GM19372 (cell line): ENCODE measurements around the gene TSPAN5.
A peak's percentile ranks its signal among the peaks of the same experiment; 100 is the strongest.
"Not testable (repeated sequence)": the region's sequence is repeated elsewhere in the genome, so short reads cannot be mapped to it uniquely, and the experiment has no call there.

ENCODE experiments used
- ATAC-seq: cut with Tn5 transposase; IDR thresholded peaks from one replicate; pipeline ENCODE4 v1.9.1; 2021; ENCODE audit warnings: mild to moderate bottlenecking, low read depth, moderate library complexity; ENCODE audit not compliant: unreplicated experiment

Gene TSPAN5

DNA sequence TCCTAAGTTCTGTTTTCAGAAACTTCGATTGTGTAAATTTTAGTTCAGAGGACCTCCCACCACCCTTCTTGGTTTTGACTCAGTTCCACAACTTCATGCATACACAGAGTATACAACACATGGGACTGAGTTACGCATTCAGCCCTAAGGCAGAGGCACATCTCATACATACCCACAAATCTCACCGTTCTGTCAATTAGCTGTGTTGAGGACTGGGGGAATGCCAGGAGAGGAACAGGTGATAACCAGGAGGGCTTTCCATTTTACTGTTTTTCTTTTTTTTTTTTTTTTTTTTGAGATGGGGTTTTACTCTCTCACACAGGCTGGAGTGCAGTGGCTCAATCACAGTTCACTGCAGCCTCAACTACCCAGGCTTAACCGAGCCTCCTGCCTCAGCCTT, 150.2 kb downstream of the TSPAN5 start:
- no peak for ATAC-seq

DNA sequence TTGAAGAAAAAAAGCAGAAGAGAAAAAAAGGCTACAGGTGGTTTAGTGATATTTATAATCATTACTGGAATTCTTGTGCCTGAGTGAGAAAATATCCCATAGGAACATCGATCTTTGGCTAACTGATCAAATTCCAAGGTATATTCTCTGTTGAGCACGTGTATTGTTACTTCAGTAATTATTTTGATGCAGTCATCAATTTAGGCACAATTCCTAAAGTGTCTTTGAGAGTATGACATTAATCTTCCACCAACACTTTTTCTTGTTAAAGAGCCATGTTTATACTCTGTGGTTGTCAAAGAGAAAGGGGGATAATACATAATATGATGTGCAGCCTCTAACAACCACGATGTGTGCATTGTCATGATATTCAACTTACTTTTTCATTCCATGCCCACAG, 151.1 kb downstream of the TSPAN5 start:
- ATAC-seq = no peak

DNA sequence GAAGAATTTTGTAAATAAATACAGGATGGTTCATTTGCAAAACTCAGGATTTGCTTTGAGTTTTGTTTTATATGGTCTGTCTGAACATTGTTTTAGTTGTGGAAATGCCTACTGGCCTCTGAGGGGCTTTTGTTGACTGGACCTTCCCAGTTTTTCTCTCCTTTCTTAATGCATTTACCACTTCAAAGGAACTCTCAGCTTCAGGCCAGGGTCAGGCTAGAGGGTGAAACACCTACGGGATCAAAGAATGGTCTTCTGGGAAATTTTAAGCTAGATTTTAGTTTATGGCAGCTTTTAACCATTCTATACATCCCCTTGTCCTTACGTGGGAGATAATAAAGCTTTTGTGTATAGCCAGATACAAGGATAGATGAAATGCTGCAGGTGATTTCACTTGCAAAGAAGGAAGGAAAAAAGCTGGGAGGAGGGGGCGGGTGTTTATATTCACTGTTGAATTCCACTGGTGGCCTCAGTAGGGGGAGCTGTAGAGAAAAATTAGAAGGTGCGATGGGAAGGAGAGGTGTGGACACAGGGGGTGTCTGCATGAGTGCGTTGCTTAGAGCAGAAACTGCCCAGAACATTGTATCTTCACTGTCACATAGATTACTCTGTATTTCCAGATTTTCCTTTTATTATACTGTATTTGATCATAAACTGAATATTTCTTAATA, 151.8 kb downstream of the TSPAN5 start:
- no peak for ATAC-seq

DNA sequence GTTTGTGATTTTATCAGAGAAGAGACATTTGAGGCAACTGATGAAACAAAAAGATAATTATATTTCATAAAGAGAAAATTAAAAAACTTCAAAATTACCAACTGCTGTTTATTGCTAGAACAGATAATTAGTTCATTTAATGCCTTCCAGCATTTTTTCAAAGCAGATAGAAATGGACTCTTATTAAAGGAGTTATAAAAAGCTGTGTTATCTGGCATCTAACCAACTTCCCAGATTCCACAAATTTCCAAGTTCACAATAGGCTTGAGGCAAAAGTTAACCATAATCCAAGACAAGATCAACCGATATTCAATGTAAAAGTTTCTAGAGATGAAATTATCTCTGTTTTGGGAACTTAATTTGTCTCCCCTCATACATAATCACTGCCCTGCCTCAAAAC, 152.4 kb downstream of the TSPAN5 start:
- no peak for ATAC-seq

DNA sequence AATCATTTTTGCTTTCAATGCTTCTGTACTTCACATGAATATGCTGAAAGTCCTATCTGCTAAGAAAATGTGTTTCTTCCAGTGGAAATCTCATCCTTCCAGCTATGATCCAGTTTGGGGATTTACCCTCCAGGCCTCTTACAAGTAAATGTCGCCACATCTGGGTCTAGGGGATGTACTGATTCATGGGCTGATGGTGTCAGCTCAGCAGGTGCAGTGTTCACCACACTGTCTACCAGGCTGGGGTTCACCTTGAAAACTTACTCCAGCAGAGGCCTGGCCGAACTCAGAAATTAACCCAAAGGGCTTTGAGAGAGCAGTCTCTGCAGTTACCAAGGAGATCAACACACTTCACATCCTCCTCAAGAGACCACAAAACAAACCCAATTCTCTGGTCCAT, 154.3 kb downstream of the TSPAN5 start:
- ATAC-seq = no peak

DNA sequence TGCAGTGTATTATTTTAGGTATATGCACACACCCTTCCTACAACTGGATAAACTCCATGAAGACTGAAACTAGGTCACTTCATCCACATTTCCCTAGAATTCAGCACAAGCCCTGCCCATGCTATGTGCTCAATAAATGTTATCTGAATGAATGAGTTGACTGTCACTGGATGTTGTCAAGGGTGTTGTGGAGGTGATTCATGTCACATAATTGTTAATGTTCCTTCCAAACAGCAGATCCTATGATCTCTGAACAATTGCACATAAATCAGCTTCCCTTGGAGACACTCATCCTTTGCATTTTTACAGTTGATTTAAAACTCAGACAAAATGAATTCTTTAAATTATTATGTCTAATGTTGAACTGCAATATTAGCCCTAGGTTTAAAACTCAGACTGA, 154.7 kb downstream of the TSPAN5 start:
- ATAC-seq = no peak

DNA sequence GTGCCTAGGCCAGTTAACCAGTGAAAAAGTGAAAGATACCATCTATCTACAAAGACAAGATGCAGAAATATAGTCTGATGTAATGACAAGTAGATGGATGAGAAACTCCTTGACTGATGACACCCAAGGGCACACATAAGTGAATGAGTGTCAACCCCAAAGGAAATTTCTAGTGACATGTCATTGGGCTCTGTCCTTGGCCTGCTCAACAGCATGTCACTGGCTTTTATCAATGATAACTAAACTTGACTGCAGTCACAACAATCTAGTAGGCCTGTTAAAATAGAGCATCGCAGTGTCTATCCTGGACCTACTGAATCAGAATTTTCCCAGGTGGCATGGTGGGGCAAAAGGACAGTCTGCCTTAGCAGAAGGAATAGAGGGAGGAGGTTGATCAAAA, 155.8 kb downstream of the TSPAN5 start:
- no peak for ATAC-seq

DNA sequence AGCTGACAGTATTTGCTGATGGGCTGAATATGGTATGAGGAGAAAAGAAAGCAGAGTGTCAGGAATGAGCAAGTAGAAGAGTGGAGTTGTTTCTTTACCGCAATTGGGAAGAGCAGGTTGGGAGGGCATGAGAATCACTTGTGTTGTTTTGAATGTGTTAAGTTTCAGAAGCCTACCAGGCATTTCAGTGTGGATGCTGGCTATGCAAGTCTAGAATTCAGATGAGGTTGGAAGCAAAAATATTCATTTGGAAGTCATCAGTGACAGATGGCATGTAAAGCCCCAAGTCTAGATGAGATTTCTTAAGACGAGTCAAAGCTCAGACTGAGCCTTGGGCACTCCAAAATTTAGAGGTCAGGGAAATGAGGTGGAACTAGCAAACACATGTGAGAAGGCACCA, 156.4 kb downstream of the TSPAN5 start:
- ATAC-seq = no peak

DNA sequence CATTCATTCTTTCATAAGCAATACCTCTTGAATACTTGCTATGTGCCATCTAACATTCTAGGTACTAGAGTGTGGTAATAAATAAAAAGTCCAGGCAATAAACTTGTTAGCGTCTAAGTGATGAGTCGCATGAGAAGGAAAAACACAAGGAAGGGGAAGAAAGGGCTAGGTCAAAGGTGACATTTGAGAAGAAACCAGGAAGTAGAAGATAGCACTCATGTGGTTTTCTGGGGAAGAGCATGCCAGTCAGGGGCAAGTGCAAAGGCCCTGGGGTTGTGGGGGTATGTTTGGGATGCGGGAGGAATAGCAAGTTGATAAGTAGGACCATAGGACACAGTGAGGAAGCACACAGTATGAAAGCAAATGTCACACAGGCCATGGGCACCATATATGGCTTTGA, 157.0 kb downstream of the TSPAN5 start:
- ATAC-seq = no peak

DNA sequence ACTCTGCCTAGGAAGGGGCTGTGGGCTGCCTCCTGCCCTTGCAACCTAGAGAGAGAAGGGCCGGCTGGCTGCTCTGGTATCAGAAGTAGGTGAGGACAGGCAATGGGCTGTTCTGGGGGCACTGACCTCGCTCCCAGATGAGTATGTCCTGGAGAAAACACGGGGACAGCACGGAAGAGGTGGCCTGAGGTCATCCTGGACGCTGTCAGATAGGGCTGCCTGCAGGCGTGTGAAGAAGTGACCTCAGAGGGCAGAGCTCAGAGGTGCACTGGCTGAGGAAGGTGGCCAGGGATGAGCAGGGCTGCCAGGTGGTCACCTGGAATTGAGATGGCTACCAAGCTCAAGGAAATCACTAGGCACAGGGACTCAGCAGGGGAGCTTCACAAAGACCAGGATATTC, 159.6 kb downstream of the TSPAN5 start:
- no peak for ATAC-seq

DNA sequence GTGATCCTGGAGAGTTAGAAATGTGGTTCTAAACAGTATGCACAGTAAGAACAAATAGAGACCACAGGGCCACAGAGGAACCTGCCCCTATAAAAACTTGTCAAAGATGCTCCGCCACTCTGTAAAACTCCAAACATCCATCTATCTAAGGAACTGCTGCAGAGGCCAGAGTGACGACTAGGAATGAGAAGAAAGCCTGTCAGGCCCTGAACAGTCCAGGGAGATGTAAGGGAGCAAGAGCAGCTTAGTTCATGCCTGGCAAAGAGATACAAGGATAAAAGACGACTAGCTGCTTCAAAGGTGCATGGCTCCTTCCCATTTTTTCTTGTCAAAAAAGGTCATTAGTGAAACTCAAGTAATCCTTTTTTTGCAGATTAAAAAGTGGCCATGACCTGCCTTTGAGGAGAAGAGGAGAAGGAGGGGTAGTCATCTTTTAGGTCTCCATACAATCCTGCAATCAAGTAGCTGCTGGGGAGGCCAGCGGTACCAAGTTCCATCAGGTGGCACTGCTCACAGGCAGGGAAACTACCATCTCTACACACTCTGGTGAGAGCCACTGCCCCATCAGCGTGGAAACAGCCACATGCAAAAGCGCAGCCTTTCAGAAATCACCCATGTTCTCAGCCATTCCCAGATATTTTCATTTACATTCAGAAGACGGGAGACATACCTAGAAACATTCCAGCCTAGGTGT, 162.1 kb downstream of the TSPAN5 start:
- no peak for ATAC-seq

DNA sequence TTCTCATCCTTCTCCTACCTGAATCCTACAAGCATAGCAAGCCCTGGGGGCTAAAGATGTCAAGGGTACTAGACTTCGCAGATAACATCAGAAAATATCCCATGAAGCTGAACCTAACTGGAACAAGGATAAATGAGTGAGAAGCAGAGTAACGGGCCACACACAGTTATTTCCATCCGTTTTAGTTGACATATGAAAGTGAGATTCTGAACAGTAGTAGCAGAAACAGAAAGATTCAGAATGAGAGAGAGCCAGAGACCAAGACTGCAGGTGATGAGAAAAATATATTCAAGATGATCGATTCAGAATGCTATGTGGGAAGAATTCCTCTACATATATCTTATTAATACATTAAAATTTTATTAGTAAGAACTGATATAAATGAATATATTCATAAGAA, 165.1 kb downstream of the TSPAN5 start:
- peak; percentile 86 for ATAC-seq

DNA sequence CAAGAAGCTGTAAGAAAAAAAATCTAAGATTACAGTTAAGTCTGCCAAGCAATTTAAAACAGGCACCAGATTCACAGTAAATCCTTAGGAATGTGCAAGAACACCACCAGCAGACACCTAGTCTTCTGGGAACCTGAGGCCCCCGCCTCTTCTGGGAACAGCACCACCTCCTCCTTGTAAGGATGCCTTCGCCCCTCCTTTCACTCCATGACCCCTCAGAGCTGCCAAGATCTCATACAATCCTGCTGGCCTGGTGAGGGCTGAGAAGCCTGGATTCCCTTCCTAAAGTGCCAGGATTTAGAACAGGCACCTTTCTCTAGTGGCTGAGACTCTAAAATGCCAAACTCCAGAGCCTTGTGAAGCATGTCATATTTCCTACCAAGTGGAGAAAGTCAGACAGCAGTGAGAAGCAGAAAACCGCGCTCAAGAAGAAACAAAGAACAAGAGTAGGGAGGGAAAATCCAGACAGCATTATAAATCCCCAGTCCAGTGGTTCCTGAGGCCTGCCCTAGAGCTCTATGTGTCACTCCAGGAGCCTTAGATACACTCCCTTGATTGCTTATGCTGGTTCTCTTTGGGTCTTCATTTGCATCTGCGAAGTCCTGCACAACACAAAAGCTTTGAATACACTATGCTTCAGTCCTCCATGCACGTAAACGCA, 166.4 kb downstream of the TSPAN5 start:
- ATAC-seq = no peak

DNA sequence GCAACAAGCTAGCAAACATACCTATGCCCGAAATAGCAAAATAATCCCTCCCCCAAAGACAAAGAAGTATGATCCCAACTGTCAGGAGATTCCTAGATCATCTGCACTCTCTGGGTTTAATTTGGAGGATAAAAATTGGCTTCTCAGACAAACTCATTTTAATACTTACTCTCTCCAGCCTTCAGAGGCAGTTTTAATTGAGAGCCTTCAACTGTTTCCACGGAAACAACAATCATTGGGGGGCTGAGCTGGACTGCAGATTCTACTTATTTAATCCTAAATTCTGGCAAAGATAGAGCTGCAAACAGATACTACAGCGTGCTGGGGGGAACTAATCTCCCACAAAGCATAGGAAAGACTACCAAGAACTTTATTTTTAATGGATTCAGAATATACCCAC, 168.2 kb downstream of the TSPAN5 start:
- ATAC-seq = no peak

DNA sequence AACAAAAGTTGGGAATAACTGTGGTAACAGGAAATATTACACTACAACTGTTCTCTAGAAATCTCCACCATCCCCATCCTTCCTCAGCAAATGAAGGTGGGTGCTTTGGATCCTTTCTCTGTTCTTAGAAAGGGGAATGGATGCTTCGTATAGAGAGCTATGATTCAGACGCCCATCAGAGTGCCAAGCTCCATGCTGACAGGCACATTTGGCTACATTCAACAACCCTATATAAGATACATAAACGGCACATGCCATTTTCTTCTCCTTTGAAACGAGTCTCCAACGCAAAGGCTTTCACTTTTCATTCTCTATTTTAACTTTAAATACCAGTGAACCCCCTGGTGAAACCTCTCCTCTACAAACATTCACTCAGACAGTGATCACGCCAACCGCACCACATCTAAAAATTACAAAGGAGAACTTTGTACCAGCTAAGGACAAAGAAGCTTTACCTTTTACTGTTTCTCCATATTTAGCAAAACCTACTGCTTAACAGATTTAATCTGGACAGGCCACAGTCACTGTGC, 172.5 kb downstream of the TSPAN5 start:
- ATAC-seq = no peak

DNA sequence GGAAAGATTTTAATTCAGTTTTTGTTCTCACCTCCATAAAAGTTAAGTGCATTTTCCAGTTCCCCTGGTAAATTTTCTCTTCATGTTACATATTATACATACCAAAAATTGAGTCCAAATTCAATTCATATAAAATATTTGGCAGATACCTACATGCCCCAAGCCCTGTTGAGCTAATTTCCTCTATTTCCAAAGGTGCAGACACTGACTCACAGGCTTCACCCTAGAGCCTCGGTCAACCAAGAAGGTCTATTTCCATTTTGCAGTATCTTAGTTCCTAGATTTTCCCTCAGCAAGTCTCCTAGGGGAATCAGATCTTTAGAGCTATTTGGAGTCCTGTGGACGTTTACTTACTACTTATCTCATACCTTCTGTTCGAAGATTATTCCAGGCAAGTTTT, 174.4 kb downstream of the TSPAN5 start:
- no peak for ATAC-seq

DNA sequence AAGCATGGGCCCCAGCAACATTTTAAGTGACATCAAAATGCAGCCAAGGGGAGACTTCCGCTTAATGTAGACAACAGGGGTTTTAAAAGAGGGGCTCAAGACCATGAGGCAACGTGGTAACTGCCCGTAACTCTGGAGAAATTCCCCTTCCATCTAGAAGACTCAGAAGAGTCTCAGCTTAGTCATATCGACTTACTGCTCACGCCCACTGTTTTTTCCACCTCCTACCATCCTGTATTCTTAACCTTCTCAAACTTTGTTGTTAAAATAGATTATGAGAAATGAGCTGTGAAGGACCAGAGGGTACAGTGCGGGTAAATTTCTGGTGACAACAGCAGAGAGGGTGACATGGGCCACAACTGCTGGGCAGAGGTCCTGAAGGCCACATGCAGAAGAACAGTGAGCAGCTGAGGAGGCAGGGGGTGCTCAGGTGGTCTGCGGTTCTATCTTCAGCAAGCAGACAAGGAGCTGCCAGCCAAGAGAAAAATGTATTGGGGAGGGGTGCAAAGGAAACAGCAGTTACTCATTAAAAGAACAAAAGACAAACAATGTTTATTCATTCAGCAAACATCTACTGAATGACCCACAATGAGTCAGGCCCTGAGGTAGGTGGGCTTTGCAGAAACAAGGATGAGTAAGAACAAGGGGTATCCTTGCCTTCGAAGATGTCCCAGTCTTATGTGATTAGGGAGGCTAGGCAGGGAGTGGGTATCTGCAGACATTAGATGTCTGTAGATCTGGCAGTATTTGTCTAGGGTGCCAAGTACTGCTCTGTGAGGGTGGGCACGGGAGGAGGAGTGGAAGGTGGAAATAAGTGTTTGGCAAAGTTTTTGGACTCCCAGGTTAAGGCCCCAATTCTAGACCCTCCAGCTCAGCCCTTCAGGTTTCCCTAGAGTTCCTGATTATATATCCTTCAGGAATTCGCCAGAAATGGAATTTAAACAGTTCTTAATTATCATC, 175.3 kb downstream of the TSPAN5 start:
- ATAC-seq = peak; percentile 85

DNA sequence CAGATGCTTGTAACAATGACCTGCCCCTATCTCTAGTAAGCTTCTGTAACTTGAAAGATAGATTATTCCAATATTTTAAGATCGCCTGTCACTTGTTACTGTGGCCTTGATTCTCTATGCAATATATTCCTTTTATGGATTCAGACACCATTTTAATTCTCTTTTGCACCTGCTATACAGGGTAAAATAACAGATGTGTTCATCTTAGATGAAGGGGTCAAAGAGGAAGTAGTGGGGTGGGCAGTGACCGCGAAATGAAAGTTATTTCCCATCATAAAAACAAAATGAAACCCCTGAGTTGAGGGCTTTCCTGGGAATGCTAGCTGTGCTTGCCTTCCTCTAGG, 175.9 kb downstream of the TSPAN5 start:
- peak; percentile 21 for ATAC-seq

DNA sequence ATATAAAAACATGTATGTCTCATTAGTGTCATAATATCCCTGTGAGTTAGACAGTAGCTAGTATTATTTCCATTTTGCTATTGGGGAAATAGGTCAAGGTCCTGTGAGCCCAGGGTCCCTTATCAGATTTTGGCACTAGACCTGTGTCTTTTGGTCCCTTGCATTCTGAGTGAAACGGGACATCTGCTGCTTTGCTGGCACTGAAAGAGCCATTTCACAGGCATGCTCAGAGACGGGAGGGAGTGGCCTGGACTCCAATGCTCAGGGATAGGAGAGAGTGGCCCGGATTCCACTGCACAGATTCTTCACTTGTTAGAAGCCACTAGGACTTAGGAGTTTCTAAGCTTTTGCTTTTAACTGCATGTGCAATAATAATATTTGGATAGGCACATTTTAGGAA, 177.2 kb downstream of the TSPAN5 start:
- ATAC-seq = no peak

DNA sequence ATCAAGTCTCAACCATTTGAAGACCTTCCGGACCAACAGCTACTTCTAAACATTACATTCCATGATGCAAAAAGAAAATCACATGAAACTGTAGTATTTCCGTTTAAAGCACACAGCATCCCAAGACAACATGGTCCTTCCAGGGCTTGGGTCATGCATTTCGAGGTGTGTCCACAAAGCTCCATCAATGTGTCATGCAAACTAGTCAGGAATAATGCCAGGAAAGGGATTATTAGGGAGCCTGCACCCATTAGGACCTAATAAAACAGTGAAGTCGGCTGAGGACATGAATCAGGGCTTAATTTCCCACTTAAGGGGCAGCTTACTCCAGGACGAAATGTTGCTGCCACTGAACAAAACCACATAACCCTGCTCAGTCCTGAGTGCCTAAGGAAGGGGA, 177.9 kb downstream of the TSPAN5 start:
- ATAC-seq = no peak

DNA sequence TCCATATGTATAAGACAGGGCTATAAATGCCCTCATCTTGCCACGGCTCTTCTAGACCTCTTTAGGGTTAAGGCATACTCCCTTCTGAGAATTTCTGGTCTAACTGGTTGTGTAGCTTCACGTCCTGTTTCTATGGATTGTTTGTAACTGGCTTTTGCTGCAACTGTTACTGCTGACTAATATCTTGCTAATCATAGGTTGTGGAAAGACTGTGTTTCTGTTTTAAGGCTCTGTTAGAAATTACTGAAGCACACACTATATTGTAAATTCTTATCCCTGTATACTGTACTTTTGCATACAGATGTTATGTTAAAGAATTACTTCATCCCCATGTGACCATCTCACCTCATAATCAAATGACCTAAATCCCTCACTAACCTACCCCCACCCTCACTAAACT, 178.8 kb downstream of the TSPAN5 start:
- not testable (repeated sequence) for ATAC-seq
